ENCODE data around the gene ARF5. TPM values are rescaled to one million over a fixed set of nuclear protein-coding genes. Genes with fewer than 3 reads are reported as not detected.

The ARF5 gene
- total RNA-seq, 2 experiments from 2014 or later: 107 to 120 TPM

DNA sequence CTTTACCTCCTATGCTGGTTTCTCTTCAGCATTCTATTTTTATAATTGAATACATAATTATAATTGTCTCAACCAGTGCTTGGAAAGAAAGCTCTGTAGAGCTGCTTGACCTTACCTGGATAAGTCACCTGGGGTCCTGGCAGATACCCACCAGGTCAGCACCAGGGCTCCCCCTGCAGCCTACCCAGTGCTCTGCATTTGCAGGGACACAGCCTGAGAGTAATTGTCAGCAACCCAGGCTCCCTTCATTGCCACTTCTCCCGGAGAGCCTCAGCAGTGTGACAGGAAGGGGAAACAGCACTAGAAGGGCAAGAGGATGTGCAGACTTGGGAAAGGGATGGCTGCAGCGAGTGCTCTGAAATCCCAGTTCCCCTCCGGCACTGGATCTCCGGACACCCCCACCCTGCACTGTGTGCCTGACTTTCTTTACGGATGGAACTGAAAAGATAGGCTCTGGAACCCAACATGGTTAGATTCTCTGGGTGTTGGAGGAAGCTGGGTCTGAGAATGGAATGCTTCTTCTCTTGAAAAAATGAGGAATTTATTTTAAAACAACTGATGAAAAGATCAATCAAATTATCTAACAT lies 41.1 kb downstream of the ARF5 start:
- DNase-seq: peak; percentile 50
- H3K27me3 Mint-ChIP-seq: peaks cover 25% of the 10 kb centered on the region
- no peak for ATAC-seq
- no peaks in the 10 kb centered on the region for H3K4me1 Mint-ChIP-seq
- H3K27ac Mint-ChIP-seq: no peak overlapping the region
- H3K9me3 Mint-ChIP-seq (ENCODE audit: low read depth): no peaks in the 10 kb centered on the region
- no peak overlapping the region for H3K4me3 Mint-ChIP-seq
- CTCF ChIA-PET: interaction anchor here (0.7 to 1.1 kb wide), 2 partner anchors 281 to 682 kb away, joined by 3 read pairs; no protein-coding TSS in a partner anchor
- H3K36me3 Mint-ChIP-seq: no peaks in the 10 kb centered on the region

DNA sequence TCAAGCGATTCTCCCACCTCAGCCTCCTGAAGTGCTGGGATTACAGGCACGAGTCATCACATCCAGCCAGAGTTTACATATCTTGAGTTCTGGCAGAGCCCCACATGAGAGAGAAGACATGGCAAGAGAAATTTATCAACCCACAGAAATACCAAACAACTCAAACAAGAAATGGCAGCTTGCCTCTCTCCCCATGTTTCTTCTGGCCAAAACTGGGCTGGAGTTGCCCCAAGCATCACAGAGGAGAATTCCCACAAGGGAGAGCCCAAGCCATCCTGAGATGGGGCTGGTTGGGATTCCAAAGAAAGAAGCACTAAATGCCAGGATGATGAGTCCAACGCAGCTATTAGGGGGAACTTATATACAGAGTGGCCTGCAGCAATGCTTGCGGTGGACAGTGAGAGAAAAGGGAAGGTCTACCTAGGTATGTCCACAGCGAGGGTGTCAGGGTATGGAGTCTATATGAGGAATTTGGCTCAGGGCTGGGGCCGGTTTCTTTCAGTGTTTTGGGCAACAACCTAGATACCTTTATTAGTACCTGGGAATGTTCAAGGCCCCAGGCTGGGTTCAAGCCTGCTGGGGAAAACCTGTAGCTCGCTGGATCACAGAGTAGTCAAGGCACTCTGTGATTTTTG lies 44.2 kb downstream of the ARF5 start:
- no peak for DNase-seq
- no peaks in the 10 kb centered on the region for H3K9me3 Mint-ChIP-seq (ENCODE audit: low read depth)
- no peak for ATAC-seq
- H3K4me1 Mint-ChIP-seq: no peaks in the 10 kb centered on the region
- no peak overlapping the region for H3K4me3 Mint-ChIP-seq
- CTCF ChIA-PET: no interaction called here
- no peak overlapping the region for H3K27ac Mint-ChIP-seq
- H3K27me3 Mint-ChIP-seq: peaks cover 24% of the 10 kb centered on the region
- H3K36me3 Mint-ChIP-seq: no peaks in the 10 kb centered on the region

DNA sequence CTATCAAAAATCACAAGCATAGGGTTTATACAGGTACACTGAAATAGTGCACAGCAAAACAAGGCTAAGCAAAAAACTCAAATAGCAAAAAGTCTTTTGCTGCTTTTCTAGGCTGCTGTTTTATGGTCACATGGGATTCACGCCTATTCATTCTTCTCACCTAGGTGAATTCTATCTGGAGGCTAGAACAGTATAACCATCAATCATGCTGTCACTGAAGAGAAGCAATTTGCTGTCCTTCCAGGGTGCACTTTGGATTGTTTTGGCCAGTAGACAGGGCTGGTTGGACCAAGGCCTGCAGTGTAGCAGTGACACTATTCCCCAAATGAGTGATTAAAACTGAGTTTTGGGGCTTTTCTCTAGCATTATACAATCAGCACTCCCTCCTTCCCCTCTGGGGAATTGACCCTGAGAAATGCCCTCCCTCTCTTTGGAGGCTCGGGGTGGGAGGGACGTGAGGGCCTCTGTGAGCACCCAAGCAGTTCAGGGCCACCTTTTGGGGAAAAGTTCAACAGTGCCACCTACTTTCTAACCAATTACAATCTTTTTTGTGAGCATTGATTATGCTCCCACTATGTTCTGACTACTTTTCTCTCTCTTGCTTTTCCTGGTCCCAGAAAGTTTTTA lies 47.6 kb downstream of the ARF5 start:
- Mint-ChIP-seq H3K36me3 (no peaks in the 10 kb centered on the region), H3K4me3 (no peak overlapping the region), H3K27me3 (peaks cover 44% of the 10 kb centered on the region), H3K27ac (no peak overlapping the region), H3K4me1 (no peaks in the 10 kb centered on the region), H3K9me3 (ENCODE audit: low read depth) (no peaks in the 10 kb centered on the region)
- CTCF ChIA-PET: no interaction called here
- no peak for ATAC-seq
- DNase-seq: no peak

DNA sequence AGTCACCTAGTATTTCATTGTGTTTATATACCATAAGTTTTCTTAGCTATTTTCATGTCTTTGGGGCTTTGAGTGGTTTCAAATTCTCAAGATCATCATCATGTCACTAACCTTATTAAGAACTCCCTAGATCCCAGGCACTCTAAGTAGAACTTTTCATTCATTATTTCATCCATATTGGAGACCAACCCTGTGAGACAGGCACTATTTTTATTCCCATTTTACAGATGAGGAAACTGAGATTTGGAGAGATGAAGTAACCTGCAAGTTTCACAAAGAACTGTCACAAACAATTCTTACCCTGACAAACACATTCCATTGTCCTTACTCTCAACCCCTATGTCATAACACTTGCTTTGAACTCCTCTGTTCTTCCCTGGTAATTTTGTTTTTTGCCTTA lies 50.0 kb downstream of the ARF5 start:
- no peaks in the 10 kb centered on the region for H3K9me3 Mint-ChIP-seq (ENCODE audit: low read depth)
- no peak overlapping the region for H3K27ac Mint-ChIP-seq
- no peak overlapping the region for H3K4me3 Mint-ChIP-seq
- CTCF ChIA-PET: no interaction called here
- H3K27me3 Mint-ChIP-seq: peaks cover 43% of the 10 kb centered on the region
- DNase-seq: no peak
- no peak for ATAC-seq
- no peaks in the 10 kb centered on the region for H3K36me3 Mint-ChIP-seq
- H3K4me1 Mint-ChIP-seq: no peaks in the 10 kb centered on the region

Other genes with a start within 250 kb of the ARF5 start
- gene ZNF800, start 195.7 kb upstream of the ARF5 start, total RNA-seq: 10 to 100 TPM; 39.7 to 40.6 TPM
- gene GCC1, start 2.8 kb upstream of the ARF5 start, total RNA-seq: 10 to 100 TPM; 21.0 to 22.3 TPM
- 1 to 10 TPM in 1 of 2 experiments, under 1 TPM in 1; 0.47 to 1.4 TPM for gene FSCN3, start 5.3 kb downstream of the ARF5 start, total RNA-seq
- not detected for gene PAX4, start 29.7 kb downstream of the ARF5 start, total RNA-seq
- gene SND1, start 63.8 kb downstream of the ARF5 start, total RNA-seq: 100 to 1,000 TPM; 158 to 166 TPM

All from activated CD8-positive, alpha-beta memory T cell treated with anti-CD3 and anti-CD28 coated beads, Interleukin-2, amount 10 ng/mL, durations not matched to agents 7 days and 5 days (primary cell).